ENCODE data around the gene CHGA. TPM values are rescaled to one million over a fixed set of nuclear protein-coding genes. Genes with fewer than 3 reads are reported as not detected.

Gene CHGA
- total RNA-seq, 1 donor from 2014 or later = 21.9 TPM

- no peak for DNase-seq (ENCODE audit: low spot score)
Measured at GRCh38 chr14:92929689-92930608, 7.0 kb downstream of the CHGA start.

- no peak for DNase-seq (ENCODE audit: low spot score)
Measured at GRCh38 chr14:92930737-92931602, 8.0 kb downstream of the CHGA start.

- no peak for DNase-seq (ENCODE audit: low spot score)
Measured at GRCh38 chr14:92931681-92932447, 8.9 kb downstream of the CHGA start.

GRCh38 chr14:92932448-92933395 is 9.8 kb downstream of the CHGA start:
- DNase-seq (ENCODE audit: low spot score) = no peak

GRCh38 chr14:92933481-92933880 is 10.5 kb downstream of the CHGA start:
- no peak for DNase-seq (ENCODE audit: low spot score)

GRCh38 chr14:92934196-92935085 is 11.5 kb downstream of the CHGA start:
- no peak for DNase-seq (ENCODE audit: low spot score)

GRCh38 chr14:92935446-92935845 is 12.5 kb downstream of the CHGA start:
- no peak for DNase-seq (ENCODE audit: low spot score)

GRCh38 chr14:92936085-92936484 is 13.1 kb downstream of the CHGA start:
- DNase-seq (ENCODE audit: low spot score) = no peak

- no peak for DNase-seq (ENCODE audit: low spot score)
Measured at GRCh38 chr14:92937051-92937937, 14.3 kb downstream of the CHGA start.

GRCh38 chr14:92938235-92938875 is 15.4 kb downstream of the CHGA start:
- DNase-seq (ENCODE audit: low spot score) = no peak

- no peak for DNase-seq (ENCODE audit: low spot score)
Measured at GRCh38 chr14:92938890-92939671, 16.1 kb downstream of the CHGA start.

GRCh38 chr14:92939699-92940098 is 16.7 kb downstream of the CHGA start:
- no peak for DNase-seq (ENCODE audit: low spot score)

- DNase-seq (ENCODE audit: low spot score) = no peak
Measured at GRCh38 chr14:92940543-92940942, 17.6 kb downstream of the CHGA start.

- DNase-seq (ENCODE audit: low spot score) = no peak
Measured at GRCh38 chr14:92941531-92941930, 18.6 kb downstream of the CHGA start.

- no peak for DNase-seq (ENCODE audit: low spot score)
Measured at GRCh38 chr14:92942136-92942535, 19.2 kb downstream of the CHGA start.

GRCh38 chr14:92942576-92942975 is 19.6 kb downstream of the CHGA start:
- no peak for DNase-seq (ENCODE audit: low spot score)
